T-cell (primary cell): ENCODE measurements around the gene KCNIP1. TPM values are rescaled to one million over a fixed set of nuclear protein-coding genes. Genes with fewer than 3 reads are reported as not detected.
"Not testable (repeated sequence)": the region's sequence is repeated elsewhere in the genome, so short reads cannot be mapped to it uniquely, and the experiment has no call there.

Experiments used
- ATAC-seq, 4 experiments: fragments of 200-7000 bp in 3 of 4; fragments of 150-1000 bp in 1 of 4; cut with Tn5 transposase; replicated peaks in 1 of 4; 1 replicate in 3 of 4; 2 replicates in 1 of 4; pipeline ENCODE4 v1.10.0; 2021; ENCODE audit warnings: moderate library complexity in 3 of 4, mild to moderate bottlenecking in 2 of 4, moderate number of reproducible peaks in 1 of 4
- CTCF ChIA-PET, 2 donors: fragments of 300-600 bp; sonication (Branson Sonifier 250); formaldehyde crosslinking; loops; one replicate each; lab custom pipeline; 2022; ENCODE audit warnings: antibody characterized with exemption in 2 of 2; lab: Charles Lee
- POLR2A ChIA-PET, 2 donors: fragments of 300-600 bp; sonication (Branson Sonifier 250); formaldehyde crosslinking; loops; one replicate each; lab custom pipeline; 2022; ENCODE audit warnings: antibody characterized with exemption in 2 of 2; lab: Charles Lee
- DNase-seq, 35 experiments: peaks; one replicate each; pipeline versions ENCODE4 v3.0.0 to v3.0.0-alpha.2; 2013 to 2023
- H3K27ac ChIP-seq: one replicate; pipeline ENCODE4 v1.5.1; 2013; ENCODE audit warnings: low read length
- H3K27me3 ChIP-seq, 2 experiments: replicated peaks in 1 of 2; 1 replicate in 1 of 2; 2 replicates in 1 of 2; pipeline versions ENCODE4 v1.6.1 to v1.7.0; 2013; ENCODE audit warnings: low read length in 1 of 2, mixed read lengths in 1 of 2; ENCODE audit not compliant: control insufficient read depth in 2 of 2, insufficient read depth in 2 of 2; ENCODE audit errors: extremely low read depth in 1 of 2
- H3K36me3 ChIP-seq, 2 donors: 1 replicate in 1 of 2; 2 replicates in 1 of 2; pipeline versions ENCODE4 v1.6.1 to v1.7.0; 2013; ENCODE audit warnings: low read length in 1 of 2; ENCODE audit not compliant: control insufficient read depth in 2 of 2, insufficient read depth in 1 of 2; ENCODE audit errors: extremely low read depth in 1 of 2
- H3K4me1 ChIP-seq, 2 experiments: 1 replicate in 1 of 2; 2 replicates in 1 of 2; pipeline versions ENCODE4 v1.6.1 to v1.7.0; 2013; ENCODE audit warnings: low read length in 2 of 2, mixed read lengths in 1 of 2; ENCODE audit not compliant: insufficient read depth in 2 of 2, control insufficient read depth in 1 of 2; ENCODE audit errors: extremely low read depth in 1 of 2
- H3K4me3 ChIP-seq, 2 donors: 1 replicate in 1 of 2; 2 replicates in 1 of 2; pipeline versions ENCODE4 v1.5.1 to v1.7.0; 2013; ENCODE audit warnings: mild to moderate bottlenecking in 2 of 2, low read length in 1 of 2, moderate library complexity in 1 of 2; ENCODE audit not compliant: control insufficient read depth in 1 of 2; ENCODE audit errors: extremely low read depth in 1 of 2
- H3K9me3 ChIP-seq: 2 replicates; pipeline ENCODE4 v1.7.0; 2013
- H3K27ac Mint-ChIP-seq, 2 donors: one replicate each; pipeline ENCODE4 v1.8.0; 2020 to 2021; ENCODE audit warnings: mild to moderate bottlenecking in 2 of 2, mixed read lengths in 2 of 2
- H3K27me3 Mint-ChIP-seq, 2 donors: one replicate each; pipeline ENCODE4 v1.8.0; 2021 to 2022; ENCODE audit warnings: mixed read lengths in 2 of 2
- H3K36me3 Mint-ChIP-seq: one replicate; pipeline ENCODE4 v1.8.0; 2021; ENCODE audit warnings: mixed read lengths
- H3K4me1 Mint-ChIP-seq, 3 donors: one replicate each; pipeline ENCODE4 v1.8.0; 2020 to 2022; ENCODE audit warnings: mixed read lengths in 3 of 3, mild to moderate bottlenecking in 1 of 3
- H3K4me3 Mint-ChIP-seq, 3 donors: one replicate each; pipeline ENCODE4 v1.8.0; 2020 to 2022; ENCODE audit warnings: mild to moderate bottlenecking in 3 of 3, mixed read lengths in 3 of 3, moderate library complexity in 3 of 3
- H3K9me3 Mint-ChIP-seq, 3 donors: one replicate each; pipeline ENCODE4 v1.8.0; 2020 to 2022; ENCODE audit warnings: mixed read lengths in 3 of 3
- WGBS: methylation state at CpG from one replicate; pipeline ENCODE4 v1.1.5; 2013; ENCODE audit warnings: missing lambda C conversion rate; ENCODE audit not compliant: insufficient coverage; 5-methylcytosine and 5-hydroxymethylcytosine counted together
- total RNA-seq, 35 experiments: library from RNA in 6 of 35; stranded (reverse) in 6 of 35; fragments of 120-200 nt in 1 of 35; gene quantifications; one replicate each; pipeline versions ENCODE4 v1.2.1 to v1.2.4 and lab custom pipeline; 2013 to 2026

KCNIP1 gene
- total RNA-seq, 5 donors from 2014 or later (not counting 1 experiment from before 2014, with no cell fraction given) = not detected

DNA sequence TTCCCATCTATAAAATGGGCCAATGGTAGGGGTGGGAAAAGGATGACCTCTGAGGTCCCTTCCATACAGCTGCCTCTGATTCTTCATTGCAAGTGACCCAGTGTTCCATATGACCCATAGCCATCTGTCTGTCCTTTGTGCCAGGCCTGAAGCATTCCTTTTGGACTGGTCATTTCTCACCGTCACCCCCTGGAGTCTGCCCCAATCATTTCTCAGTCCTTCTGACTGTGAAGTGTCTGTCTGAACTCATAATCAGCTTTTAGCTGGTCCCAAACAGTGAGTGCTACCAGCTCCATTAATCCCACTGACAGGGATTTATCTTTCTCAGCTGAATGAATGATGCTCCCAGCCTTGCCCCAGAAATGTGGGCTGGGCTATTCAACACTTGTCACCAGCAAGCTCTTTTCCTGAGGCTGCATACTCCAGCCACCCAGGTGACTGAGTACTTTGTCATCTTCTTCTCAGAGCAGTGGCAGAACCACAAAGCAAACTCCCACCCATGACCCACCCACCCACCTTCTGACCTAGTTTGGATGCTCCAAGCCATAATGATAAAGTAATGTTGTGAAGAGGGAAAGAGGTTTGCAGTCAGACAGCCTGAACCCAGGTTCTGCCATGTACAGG lies 37.4 kb downstream of the KCNIP1 start:
- POLR2A ChIA-PET = no interaction called here
- Mint-ChIP-seq H3K4me1 (no peaks in the 10 kb centered on the region), H3K9me3 (peaks cover 0 to 13% (median 11%) of the 10 kb centered on the region in 3 donors)

GRCh38 chr5:170542691-170543293 lies 39.0 kb downstream of the KCNIP1 start:
- no peaks in the 10 kb centered on the region for H3K36me3 Mint-ChIP-seq
- Histone ChIP-seq H3K27me3 (peaks cover 0 to 8% of the 10 kb centered on the region in 2 experiments), H3K9me3 (peaks cover 2% of the 10 kb centered on the region), H3K27ac (no peak overlapping the region), H3K4me1 (no peaks in the 10 kb centered on the region), H3K36me3 (no peaks in the 10 kb centered on the region), H3K4me3 (no peak overlapping the region)
- peaks cover 0 to 13% (median 11%) of the 10 kb centered on the region in 3 donors for H3K9me3 Mint-ChIP-seq
- no peak for ATAC-seq
- CTCF ChIA-PET = no interaction called here
- DNase-seq = no peak
- no peak overlapping the region for H3K27ac Mint-ChIP-seq
- POLR2A ChIA-PET = no interaction called here
- WGBS = no CpG with 5 or more reads among the region's 8 CpGs
- no peak overlapping the region for H3K4me3 Mint-ChIP-seq
- H3K27me3 Mint-ChIP-seq = peaks cover 11 to 21% of the 10 kb centered on the region in 2 donors
- no peaks in the 10 kb centered on the region for H3K4me1 Mint-ChIP-seq

More for the DNA sequence above, 37.4 kb downstream of the KCNIP1 start:
- H3K9me3 ChIP-seq = peaks cover 2% of the 10 kb centered on the region
- WGBS = 73% methylated on average over 1 of the region's 1 CpG
- CTCF ChIA-PET = no interaction called here
- no peak overlapping the region for H3K4me3 ChIP-seq
- H3K27ac ChIP-seq = no peak overlapping the region
- DNase-seq (no peak), ATAC-seq (no peak)
- H3K27me3 Mint-ChIP-seq = peaks cover 10 to 29% of the 10 kb centered on the region in 2 donors
- no peaks in the 10 kb centered on the region for H3K4me1 ChIP-seq
- H3K27me3 ChIP-seq = peaks cover 0 to 20% of the 10 kb centered on the region in 2 experiments
- H3K4me3 Mint-ChIP-seq = no peak overlapping the region
- no peaks in the 10 kb centered on the region for H3K36me3 Mint-ChIP-seq
- H3K36me3 ChIP-seq = no peaks in the 10 kb centered on the region
- H3K27ac Mint-ChIP-seq = no peak overlapping the region

DNA sequence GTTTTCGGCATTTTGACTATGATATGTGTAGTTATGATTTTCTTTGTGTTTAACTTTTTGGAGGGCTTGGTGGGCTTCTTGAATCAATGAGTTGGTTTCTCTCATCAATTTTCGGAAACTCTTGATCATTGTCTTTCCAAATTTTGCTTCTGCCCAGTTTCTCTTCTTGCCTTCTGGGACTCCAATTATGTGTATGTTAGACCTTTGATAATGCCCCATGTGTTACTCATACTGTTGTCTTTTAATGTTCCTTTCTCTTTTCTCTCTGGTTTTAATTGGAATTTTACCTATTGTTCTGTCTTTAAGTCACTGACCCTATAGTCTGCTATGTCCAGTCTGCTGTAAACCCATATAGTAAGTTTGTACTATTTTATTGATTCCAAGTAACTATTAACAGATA lies 41.5 kb downstream of the KCNIP1 start:
- Histone ChIP-seq H3K27ac (no peak overlapping the region), H3K4me1 (no peaks in the 10 kb centered on the region), H3K9me3 (peaks cover 2% of the 10 kb centered on the region), H3K27me3 (peaks cover 0 to 7% of the 10 kb centered on the region in 2 experiments), H3K4me3 (no peak overlapping the region), H3K36me3 (no peaks in the 10 kb centered on the region)
- H3K4me3 Mint-ChIP-seq = no peak overlapping the region
- peaks cover 9 to 11% of the 10 kb centered on the region in 2 donors for H3K27me3 Mint-ChIP-seq
- peaks cover 0 to 13% (median 11%) of the 10 kb centered on the region in 3 donors for H3K9me3 Mint-ChIP-seq
- ChIA-PET CTCF (no interaction called here), POLR2A (no interaction called here)
- no peaks in the 10 kb centered on the region for H3K36me3 Mint-ChIP-seq
- H3K4me1 Mint-ChIP-seq = no peaks in the 10 kb centered on the region
- H3K27ac Mint-ChIP-seq = no peak overlapping the region
- no CpG with 5 or more reads among the region's 2 CpGs for WGBS
- DNase-seq (no peak), ATAC-seq (no peak)

- Histone ChIP-seq H3K27me3 (peaks cover 0 to 7% of the 10 kb centered on the region in 2 experiments), H3K36me3 (no peaks in the 10 kb centered on the region), H3K4me3 (no peak overlapping the region), H3K4me1 (no peaks in the 10 kb centered on the region), H3K9me3 (peaks cover 2% of the 10 kb centered on the region), H3K27ac (no peak overlapping the region)
- no CpG with 5 or more reads among the region's 1 CpG for WGBS
- Mint-ChIP-seq H3K9me3 (peaks cover 0 to 13% (median 11%) of the 10 kb centered on the region in 3 donors), H3K4me1 (no peaks in the 10 kb centered on the region), H3K4me3 (no peak overlapping the region), H3K36me3 (no peaks in the 10 kb centered on the region), H3K27ac (no peak overlapping the region), H3K27me3 (peaks cover 7 to 11% of the 10 kb centered on the region in 2 donors)
- POLR2A ChIA-PET = no interaction called here
- CTCF ChIA-PET = interaction anchor here in 1 of 2 donors (0.6 kb wide), 2 partner anchors 1477 to 1656 kb away, joined by 3 read pairs; no protein-coding TSS in a partner anchor
- ATAC-seq (no peak), DNase-seq (no peak)
Observed at GRCh38 chr5:170545811-170546210, 42.0 kb downstream of the KCNIP1 start.

DNA sequence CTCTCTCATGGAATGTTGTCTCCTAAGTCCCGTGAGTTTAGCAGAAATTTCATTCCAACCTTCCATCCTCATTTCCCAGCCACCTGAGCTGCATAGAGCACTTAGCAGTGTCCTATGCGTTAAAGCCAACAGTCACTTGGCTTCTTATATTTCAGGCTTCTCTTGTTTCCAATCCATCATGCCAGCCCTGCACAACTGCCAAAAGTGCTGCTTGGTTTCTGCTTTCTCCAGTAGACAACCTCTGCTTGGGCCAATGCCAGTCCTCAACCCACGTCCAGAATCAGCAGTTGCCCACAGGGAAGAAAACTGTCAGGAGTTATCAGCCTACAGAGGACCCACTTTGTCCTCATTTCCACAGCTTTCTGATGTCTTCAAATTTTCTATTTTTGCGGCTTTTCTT lies 42.5 kb downstream of the KCNIP1 start:
- POLR2A ChIA-PET = no interaction called here
- CTCF ChIA-PET = interaction anchor here in 1 of 2 donors (0.6 kb wide), 2 partner anchors 1478 to 1657 kb away, joined by 3 read pairs; no protein-coding TSS in a partner anchor

DNA sequence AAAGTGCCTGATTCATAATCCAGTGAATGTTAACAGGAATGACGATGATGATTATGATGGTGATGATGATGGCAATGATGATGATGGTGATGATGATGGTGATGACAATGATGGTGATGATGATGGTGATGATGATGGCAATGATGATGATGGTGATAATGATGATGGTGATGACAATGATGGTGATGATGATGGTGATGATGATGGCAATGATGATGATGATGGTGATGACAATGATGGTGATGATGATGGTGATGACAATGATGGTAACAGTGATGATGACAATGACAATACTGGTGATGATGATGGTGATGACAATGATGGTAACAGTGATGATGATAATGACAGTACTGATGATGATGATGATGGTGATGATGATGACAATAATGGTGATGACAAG lies 46.6 kb downstream of the KCNIP1 start:
- H3K9me3 ChIP-seq, H3K27ac ChIP-seq, POLR2A ChIA-PET, H3K27ac Mint-ChIP-seq, H3K4me3 ChIP-seq, DNase-seq, H3K36me3 ChIP-seq, H3K4me1 Mint-ChIP-seq, ATAC-seq, H3K9me3 Mint-ChIP-seq, H3K36me3 Mint-ChIP-seq, H3K4me1 ChIP-seq, CTCF ChIA-PET, H3K4me3 Mint-ChIP-seq: not testable (repeated sequence)
- peaks cover 12 to 17% of the 10 kb centered on the region in 2 donors for H3K27me3 Mint-ChIP-seq
- H3K27me3 ChIP-seq = peaks cover 0 to 42% of the 10 kb centered on the region in 2 experiments
- WGBS = 71% methylated on average over 1 of the region's 1 CpG

More for the DNA sequence above, 42.5 kb downstream of the KCNIP1 start:
- Histone ChIP-seq H3K4me1 (no peaks in the 10 kb centered on the region), H3K4me3 (no peak overlapping the region), H3K27me3 (peaks cover 0 to 10% of the 10 kb centered on the region in 2 experiments), H3K36me3 (no peaks in the 10 kb centered on the region), H3K9me3 (peaks cover 2% of the 10 kb centered on the region), H3K27ac (no peak overlapping the region)
- peaks cover 2 to 11% of the 10 kb centered on the region in 2 donors for H3K27me3 Mint-ChIP-seq
- no peaks in the 10 kb centered on the region for H3K36me3 Mint-ChIP-seq
- no peak overlapping the region for H3K27ac Mint-ChIP-seq
- H3K4me1 Mint-ChIP-seq = no peaks in the 10 kb centered on the region
- ATAC-seq (no peak), DNase-seq (no peak)
- no peak overlapping the region for H3K4me3 Mint-ChIP-seq
- peaks cover 0 to 13% (median 11%) of the 10 kb centered on the region in 3 donors for H3K9me3 Mint-ChIP-seq
- WGBS = 63% methylated on average over 3 of the region's 4 CpGs
